Common myeloid progenitor, CD34-positive (primary cell): ENCODE results near the gene TMEM97.
A peak's percentile ranks its signal among the peaks of the same experiment; 100 is the strongest.

Experiments
- CTCF ChIA-PET: fragments of 350-600 bp; sonication (Branson Sonifier 250); formaldehyde crosslinking; loops from one replicate; lab custom pipeline; 2021; ENCODE audit warnings: antibody characterized with exemption; lab: Charles Lee
- POLR2A ChIA-PET: fragments of 350-600 bp; sonication (Branson Sonifier 250); formaldehyde crosslinking; loops from one replicate; lab custom pipeline; 2021; ENCODE audit warnings: antibody characterized with exemption; lab: Charles Lee
- DNase-seq, 3 donors: peaks; one replicate each; pipeline versions ENCODE4 v3.0.0 to v3.0.0-alpha.2; 2013
- H3K27ac ChIP-seq, 2 experiments: 1 replicate in 1 of 2; 2 replicates in 1 of 2; pipeline ENCODE4 v1.7.0; 2013; ENCODE audit warnings: inconsistent platforms in 2 of 2, low read length in 2 of 2, mild to moderate bottlenecking in 2 of 2, low read depth in 1 of 2, moderate library complexity in 1 of 2; ENCODE audit not compliant: severe bottlenecking in 2 of 2, insufficient read depth in 1 of 2, poor library complexity in 1 of 2
- H3K27me3 ChIP-seq, 5 experiments: replicated peaks in 2 of 5; 1 replicate in 3 of 5; 2 replicates in 2 of 5; pipeline versions ENCODE4 v1.6.1 to v1.7.0; 2013; ENCODE audit warnings: low read length in 4 of 5, mild to moderate bottlenecking in 2 of 5, moderate library complexity in 2 of 5, inconsistent platforms in 1 of 5; ENCODE audit not compliant: insufficient read depth in 5 of 5, control insufficient read depth in 4 of 5
- H3K36me3 ChIP-seq, 4 experiments: 1 replicate in 2 of 4; 2 replicates in 2 of 4; pipeline versions ENCODE4 v1.6.1 to v1.7.0; 2013; ENCODE audit warnings: low read length in 3 of 4, control low read depth in 1 of 4, mild to moderate bottlenecking in 1 of 4; ENCODE audit not compliant: control insufficient read depth in 4 of 4, insufficient read depth in 4 of 4
- H3K4me1 ChIP-seq, 4 experiments: 1 replicate in 3 of 4; 2 replicates in 1 of 4; pipeline versions ENCODE4 v1.6.1 to v1.7.1; 2013; ENCODE audit warnings: low read length in 3 of 4, mild to moderate bottlenecking in 3 of 4, control low read depth in 1 of 4, inconsistent platforms in 1 of 4, moderate library complexity in 1 of 4; ENCODE audit not compliant: control insufficient read depth in 4 of 4, insufficient read depth in 4 of 4; ENCODE audit errors: control extremely low read depth in 1 of 4
- H3K4me3 ChIP-seq, 7 experiments: 1 replicate in 4 of 7; 2 replicates in 3 of 7; pipeline versions ENCODE4 v1.5.1 to v1.7.0; 2013; ENCODE audit warnings: mild to moderate bottlenecking in 7 of 7, low read length in 6 of 7, moderate library complexity in 6 of 7, inconsistent platforms in 2 of 7, low read depth in 2 of 7, control low read depth in 1 of 7; ENCODE audit not compliant: insufficient read depth in 4 of 7, control insufficient read depth in 1 of 7; ENCODE audit errors: extremely low read depth in 1 of 7
- H3K9me3 ChIP-seq, 5 experiments: 1 replicate in 4 of 5; 2 replicates in 1 of 5; pipeline versions ENCODE4 v1.6.1 to v1.7.1; 2013; ENCODE audit warnings: low read length in 4 of 5, mild to moderate bottlenecking in 2 of 5, inconsistent platforms in 1 of 5, low read depth in 1 of 5, moderate library complexity in 1 of 5; ENCODE audit not compliant: control insufficient read depth in 4 of 5, insufficient read depth in 2 of 5; ENCODE audit errors: control extremely low read depth in 1 of 5
- WGBS: methylation state at CpG from one replicate; pipeline ENCODE4 v1.1.5; 2013; ENCODE audit not compliant: insufficient coverage; 5-methylcytosine and 5-hydroxymethylcytosine counted together

TMEM97 gene

DNA sequence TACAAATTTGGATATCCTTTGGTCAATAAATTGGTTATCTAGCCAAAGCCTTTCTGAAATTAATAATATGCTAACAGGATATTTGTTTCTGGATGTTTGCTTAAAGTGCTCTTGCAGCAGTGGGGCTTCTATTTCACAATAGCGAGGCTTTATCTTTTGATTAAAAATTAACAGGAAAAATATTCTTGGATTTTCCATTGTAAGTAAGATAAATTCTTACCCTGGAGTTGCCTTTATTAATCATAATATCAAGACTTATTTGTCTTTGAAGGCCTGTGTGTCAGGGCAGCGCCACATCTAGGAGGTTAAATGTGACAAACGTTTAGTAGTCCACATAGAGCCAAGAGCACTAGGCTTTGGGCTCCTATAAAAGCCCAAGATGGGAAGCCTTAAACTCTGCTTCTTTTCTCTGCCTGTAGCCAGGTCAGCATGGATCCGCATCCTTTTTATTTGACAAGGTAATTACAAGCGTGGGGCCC, 5.3 kb downstream of the TMEM97 start:
- WGBS, result 94% methylated on average over 2 of the region's 5 CpGs
- no peaks in the 10 kb centered on the region for H3K27me3 ChIP-seq
- POLR2A ChIA-PET, result no interaction called here
- H3K36me3 ChIP-seq, result peaks cover 10 to 43% (median 20%) of the 10 kb centered on the region in 4 experiments
- no peak overlapping the region for H3K27ac ChIP-seq
- no peak for DNase-seq
- no peaks in the 10 kb centered on the region for H3K9me3 ChIP-seq
- H3K4me1 ChIP-seq, result peaks cover 6 to 51% (median 14%) of the 10 kb centered on the region in 4 experiments
- no peak overlapping the region for H3K4me3 ChIP-seq
- CTCF ChIA-PET, result no interaction called here

DNA sequence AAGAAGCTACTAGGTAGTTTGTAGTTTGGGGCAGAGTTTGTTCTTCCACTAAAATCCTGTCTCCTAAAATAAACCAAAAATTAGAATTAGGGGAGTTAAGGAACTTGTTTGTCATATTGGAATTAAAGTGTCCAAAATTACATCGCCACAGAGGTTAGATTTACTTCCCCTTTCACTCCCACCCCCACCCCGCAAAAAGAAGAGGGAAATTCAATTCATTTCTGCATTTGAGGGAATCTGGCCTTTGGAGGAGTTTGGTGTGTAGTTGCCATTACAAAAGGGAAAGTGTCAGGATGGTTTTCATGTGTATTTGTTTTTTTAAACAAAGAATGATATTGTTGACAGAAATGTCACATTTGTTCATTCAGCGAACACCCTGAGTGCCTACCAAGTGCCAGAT, 5.8 kb downstream of the TMEM97 start:
- Histone ChIP-seq H3K27me3 (no peaks in the 10 kb centered on the region), H3K36me3 (peaks cover 12 to 44% (median 22%) of the 10 kb centered on the region in 4 experiments), H3K9me3 (no peaks in the 10 kb centered on the region), H3K4me1 (peaks cover 1 to 48% (median 12%) of the 10 kb centered on the region in 4 experiments), H3K27ac (no peak overlapping the region), H3K4me3 (no peak overlapping the region)
- WGBS, result 100% methylated on average over 1 of the region's 3 CpGs
- POLR2A ChIA-PET, result no interaction called here
- DNase-seq, result peak in 2 of 3 donors; percentile 43
- CTCF ChIA-PET, result no interaction called here

DNA sequence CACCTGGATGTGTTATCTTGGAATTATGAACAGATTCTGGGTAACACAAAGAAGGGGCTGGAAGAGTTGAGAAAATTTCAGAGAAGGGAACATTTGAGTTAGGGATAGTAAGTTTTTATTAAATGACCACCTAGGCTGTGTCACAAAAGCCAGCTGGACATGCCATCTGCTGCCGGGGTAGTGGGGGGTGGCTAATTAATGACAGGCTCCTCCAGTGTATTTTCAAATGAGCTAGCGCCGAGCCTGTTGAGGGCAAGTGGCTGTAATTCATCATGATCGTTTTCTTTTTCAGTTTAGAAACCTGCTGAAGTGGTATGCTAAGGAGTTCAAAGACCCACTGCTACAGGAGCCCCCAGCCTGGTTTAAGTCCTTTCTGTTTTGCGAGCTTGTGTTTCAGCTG, 6.2 kb downstream of the TMEM97 start:
- no peak for DNase-seq
- Histone ChIP-seq H3K27ac (no peak overlapping the region), H3K27me3 (no peaks in the 10 kb centered on the region), H3K4me3 (no peak overlapping the region), H3K4me1 (peaks cover 0 to 44% (median 10%) of the 10 kb centered on the region in 4 experiments), H3K9me3 (no peaks in the 10 kb centered on the region), H3K36me3 (peaks cover 12 to 44% (median 24%) of the 10 kb centered on the region in 4 experiments)
- ChIA-PET POLR2A (no interaction called here), CTCF (interaction anchor here (0.6 kb wide), 1 partner anchor 124 kb away, joined by 3 read pairs; no protein-coding TSS in a partner anchor)
- 98% methylated on average over 4 of the region's 5 CpGs for WGBS

DNA sequence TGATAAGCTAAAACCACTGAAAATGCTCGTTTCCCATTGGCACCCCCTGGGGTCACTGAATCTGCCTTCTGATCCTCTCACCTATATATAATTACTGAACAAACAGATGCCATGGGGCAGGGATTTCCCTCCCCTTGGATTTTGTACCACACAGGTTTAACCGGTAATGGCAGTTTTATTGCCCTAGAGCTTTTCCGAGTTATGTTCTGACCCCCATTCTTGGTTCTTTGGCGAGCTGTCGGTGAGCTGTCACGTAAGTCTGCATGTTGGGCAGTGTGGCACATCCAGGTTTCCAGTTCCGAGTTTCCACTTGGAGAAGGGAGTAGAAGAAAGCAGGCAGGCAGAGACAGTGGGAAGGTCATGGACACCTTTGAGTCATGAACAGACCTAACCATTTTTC, 7.1 kb downstream of the TMEM97 start:
- POLR2A ChIA-PET, result no interaction called here
- Histone ChIP-seq H3K27ac (no peak overlapping the region), H3K4me3 (no peak overlapping the region), H3K9me3 (no peaks in the 10 kb centered on the region), H3K36me3 (peaks cover 12 to 49% (median 32%) of the 10 kb centered on the region in 4 experiments), H3K27me3 (no peaks in the 10 kb centered on the region), H3K4me1 (peaks cover 0 to 35% (median 9%) of the 10 kb centered on the region in 4 experiments)
- no peak for DNase-seq
- 96% methylated on average over 5 of the region's 7 CpGs for WGBS
- CTCF ChIA-PET, result no interaction called here

DNA sequence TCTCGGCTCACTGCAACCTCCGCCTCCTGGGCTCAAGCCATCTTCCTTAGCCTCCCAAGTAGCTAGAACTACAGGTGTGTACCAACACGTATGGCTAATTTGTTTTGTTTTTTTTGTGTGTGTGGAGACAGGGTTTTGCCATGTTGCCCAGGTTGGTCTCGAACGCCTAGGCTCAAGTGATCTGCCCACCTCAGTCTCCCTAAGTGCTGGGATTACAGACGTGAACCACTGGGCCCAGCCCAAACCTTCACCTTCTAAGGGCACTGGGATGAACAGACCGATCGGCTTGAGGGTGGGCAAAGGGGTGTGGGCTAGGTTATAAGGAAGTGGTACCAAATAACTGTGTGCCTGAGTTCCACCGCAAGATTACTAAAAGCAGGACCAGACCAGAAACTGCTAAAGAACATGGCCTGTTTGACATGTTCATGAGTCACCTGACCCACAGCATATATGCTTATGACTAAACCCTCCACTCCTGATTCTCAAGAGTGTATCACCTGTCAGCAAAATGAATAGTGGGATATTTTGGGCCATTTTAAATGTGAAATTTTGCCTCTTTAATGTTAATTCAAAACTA, 8.1 kb downstream of the TMEM97 start:
- Histone ChIP-seq H3K4me1 (peaks cover 0 to 28% (median 9%) of the 10 kb centered on the region in 4 experiments), H3K4me3 (no peak overlapping the region), H3K36me3 (peaks cover 12 to 56% (median 41%) of the 10 kb centered on the region in 4 experiments), H3K9me3 (no peaks in the 10 kb centered on the region), H3K27ac (no peak overlapping the region), H3K27me3 (no peaks in the 10 kb centered on the region)
- no peak for DNase-seq
- POLR2A ChIA-PET, result no interaction called here
- WGBS, result 98% methylated on average over 4 of the region's 9 CpGs
- CTCF ChIA-PET, result no interaction called here

DNA sequence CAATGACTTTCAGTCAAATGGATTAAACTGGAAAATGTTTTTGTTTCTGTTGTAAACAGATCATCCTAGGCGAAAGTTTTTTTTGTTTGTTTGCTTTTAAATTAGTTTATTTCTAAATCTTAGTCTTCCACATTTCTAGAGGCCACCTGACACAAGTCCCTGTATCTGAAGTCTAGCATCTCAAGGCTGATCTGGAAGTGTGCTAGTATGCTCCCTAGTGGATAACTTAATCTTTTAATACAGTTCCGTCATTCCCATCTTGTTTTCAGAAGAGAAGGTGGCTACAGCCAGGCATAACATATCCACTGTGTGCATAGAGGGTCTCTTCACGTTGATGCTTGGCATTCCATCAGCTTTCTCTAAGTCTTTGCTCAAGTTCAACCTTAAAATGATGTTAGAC, 8.7 kb downstream of the TMEM97 start:
- Histone ChIP-seq H3K4me1 (peaks cover 0 to 22% (median 9%) of the 10 kb centered on the region in 4 experiments), H3K27ac (no peak overlapping the region), H3K27me3 (no peaks in the 10 kb centered on the region), H3K4me3 (no peak overlapping the region), H3K36me3 (peaks cover 12 to 57% (median 42%) of the 10 kb centered on the region in 4 experiments), H3K9me3 (no peaks in the 10 kb centered on the region)
- ChIA-PET CTCF (no interaction called here), POLR2A (no interaction called here)
- DNase-seq, result no peak
- WGBS, result 96% methylated on average over 2 of the region's 3 CpGs

DNA sequence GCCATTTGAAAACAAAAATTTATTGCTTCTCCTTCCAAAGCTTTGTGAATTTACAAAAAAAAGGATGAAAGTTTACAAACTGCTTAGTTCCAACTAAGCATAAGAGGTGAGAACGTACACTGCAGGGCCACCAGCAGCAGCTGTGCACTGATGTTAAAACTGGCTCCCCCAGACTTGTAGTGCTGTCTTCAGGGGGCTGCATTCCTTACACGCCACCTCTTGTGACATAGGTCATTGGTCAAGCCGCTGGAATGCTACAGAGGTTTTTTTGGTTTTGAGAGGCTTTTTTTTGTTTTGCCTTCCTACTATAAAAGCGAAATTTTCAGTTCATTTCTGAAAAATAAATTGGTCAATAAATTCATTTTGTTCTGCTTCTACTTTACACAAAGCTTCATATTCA, 9.3 kb downstream of the TMEM97 start:
- Histone ChIP-seq H3K4me1 (peaks cover 0 to 17% (median 9%) of the 10 kb centered on the region in 4 experiments), H3K27me3 (no peaks in the 10 kb centered on the region), H3K36me3 (peaks cover 12 to 57% (median 42%) of the 10 kb centered on the region in 4 experiments), H3K9me3 (no peaks in the 10 kb centered on the region), H3K27ac (no peak overlapping the region), H3K4me3 (no peak overlapping the region)
- POLR2A ChIA-PET, result interaction anchor here (0.6 kb wide), 1 partner anchor 51 kb away, joined by 3 read pairs; no protein-coding TSS in a partner anchor
- DNase-seq, result no peak
- CTCF ChIA-PET, result no interaction called here
- 89% methylated on average over 1 of the region's 4 CpGs for WGBS
